Vagina (tissue), 2 donors: ENCODE measurements around the gene BTNL8. TPM values are rescaled to one million over a fixed set of nuclear protein-coding genes. Genes with fewer than 3 reads are reported as not detected.

Experiments
- DNase-seq, 2 donors: peaks; one replicate each; pipeline ENCODE4 v3.0.0-alpha.2; 2017; ENCODE audit errors: extremely low spot score in 2 of 2
- H3K27ac ChIP-seq: fragments of 200-600 bp; sonication (generic); one replicate; pipeline ENCODE4 v1.5.1; 2019
- H3K27me3 ChIP-seq: fragments of 200-600 bp; sonication (generic); one replicate; pipeline ENCODE4 v1.5.1; 2019
- H3K36me3 ChIP-seq, 2 donors: fragments of 200-600 bp; sonication (generic); one replicate each; pipeline ENCODE4 v1.5.1; 2017 to 2019
- H3K4me1 ChIP-seq: fragments of 200-600 bp; sonication (generic); one replicate; pipeline ENCODE4 v1.5.1; 2019
- H3K4me3 ChIP-seq, 2 donors: fragments of 200-600 bp; sonication (generic); 1 replicate in 1 of 2; 2 replicates in 1 of 2; pipeline ENCODE4 v1.5.1; 2016 to 2019
- H3K9me3 ChIP-seq: fragments of 200-600 bp; sonication (generic); one replicate; pipeline ENCODE4 v1.5.1; 2019
- POLR2A ChIP-seq, 2 donors: fragments of 450-650 bp; IDR thresholded peaks; one replicate each; pipeline ENCODE4 v1.6.1; 2017; ENCODE audit warnings: antibody characterized with exemption in 2 of 2, mild to moderate bottlenecking in 2 of 2, moderate library complexity in 2 of 2
- POLR2AphosphoS5 ChIP-seq, 2 donors: sonication (generic); formaldehyde crosslinking; IDR thresholded peaks; one replicate each; pipeline ENCODE4 v1.9.0; 2017; ENCODE audit warnings: antibody characterized with exemption in 2 of 2, mild to moderate bottlenecking in 2 of 2, low read depth in 1 of 2; ENCODE audit not compliant: insufficient read depth in 1 of 2
- intact Hi-C: fragments of 100-400 bp; cut with DNase I; formaldehyde crosslinking; loops from one replicate; pipeline ENCODE4 v1.15.1; 2023
- total RNA-seq: library from RNA; depleted of rRNA; stranded (reverse); fragments of >200 nt; gene quantifications from one replicate; pipeline ENCODE4 v1.2.3, GENCODE V29; 2016
- TF ChIP-seq, protein P1 (sequence below), 3 experiments: fragments of 450-650 bp in 2 of 3; fragments of 200-600 bp in 1 of 3; sonication (generic) in 1 of 3; IDR thresholded peaks; one replicate each; pipeline ENCODE4 v1.5.1; 2017 to 2019; ENCODE audit warnings: antibody characterized with exemption in 3 of 3, mild to moderate bottlenecking in 2 of 3, moderate library complexity in 2 of 3

The BTNL8 gene
- total RNA-seq, 1 donor from 2014 or later = not detected

DNA sequence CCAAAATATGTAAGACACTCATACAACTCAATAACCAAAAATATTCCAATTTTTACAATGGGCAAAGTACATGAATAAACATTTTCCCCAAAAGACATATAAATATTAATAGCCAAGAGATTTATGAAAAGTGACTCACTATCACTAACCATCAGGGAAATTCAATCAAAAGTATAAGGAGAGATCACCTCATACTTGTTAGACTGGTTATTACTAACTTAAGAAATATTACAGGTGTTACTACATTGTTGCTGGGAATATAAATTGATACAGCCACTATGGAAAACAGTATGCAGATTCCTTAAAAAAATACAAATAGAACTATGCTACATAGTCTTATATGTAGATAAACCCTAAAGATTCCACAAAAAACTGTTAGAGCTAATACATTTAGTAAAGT, 21.8 kb downstream of the BTNL8 start:
- Histone ChIP-seq H3K4me1 (no peaks in the 10 kb centered on the region), H3K4me3 (no peak overlapping the region), H3K9me3 (peaks cover 5% of the 10 kb centered on the region), H3K27me3 (no peaks in the 10 kb centered on the region), H3K36me3 (no peaks in the 10 kb centered on the region), H3K27ac (no peak overlapping the region)
- TF ChIP-seq POLR2AphosphoS5 (IDR thresholded peaks at IDR 0.05; ENCODE audit: insufficient read depth in 1 of 2, low read depth in 1 of 2) = no peak
- TF ChIP-seq, protein P1, sequence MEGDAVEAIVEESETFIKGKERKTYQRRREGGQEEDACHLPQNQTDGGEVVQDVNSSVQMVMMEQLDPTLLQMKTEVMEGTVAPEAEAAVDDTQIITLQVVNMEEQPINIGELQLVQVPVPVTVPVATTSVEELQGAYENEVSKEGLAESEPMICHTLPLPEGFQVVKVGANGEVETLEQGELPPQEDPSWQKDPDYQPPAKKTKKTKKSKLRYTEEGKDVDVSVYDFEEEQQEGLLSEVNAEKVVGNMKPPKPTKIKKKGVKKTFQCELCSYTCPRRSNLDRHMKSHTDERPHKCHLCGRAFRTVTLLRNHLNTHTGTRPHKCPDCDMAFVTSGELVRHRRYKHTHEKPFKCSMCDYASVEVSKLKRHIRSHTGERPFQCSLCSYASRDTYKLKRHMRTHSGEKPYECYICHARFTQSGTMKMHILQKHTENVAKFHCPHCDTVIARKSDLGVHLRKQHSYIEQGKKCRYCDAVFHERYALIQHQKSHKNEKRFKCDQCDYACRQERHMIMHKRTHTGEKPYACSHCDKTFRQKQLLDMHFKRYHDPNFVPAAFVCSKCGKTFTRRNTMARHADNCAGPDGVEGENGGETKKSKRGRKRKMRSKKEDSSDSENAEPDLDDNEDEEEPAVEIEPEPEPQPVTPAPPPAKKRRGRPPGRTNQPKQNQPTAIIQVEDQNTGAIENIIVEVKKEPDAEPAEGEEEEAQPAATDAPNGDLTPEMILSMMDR (IDR thresholded peaks at IDR 0.05) = no peak
- no peak for TF ChIP-seq POLR2A (IDR thresholded peaks at IDR 0.05)
- no peak for DNase-seq
- intact Hi-C loops = no loop called here

DNA sequence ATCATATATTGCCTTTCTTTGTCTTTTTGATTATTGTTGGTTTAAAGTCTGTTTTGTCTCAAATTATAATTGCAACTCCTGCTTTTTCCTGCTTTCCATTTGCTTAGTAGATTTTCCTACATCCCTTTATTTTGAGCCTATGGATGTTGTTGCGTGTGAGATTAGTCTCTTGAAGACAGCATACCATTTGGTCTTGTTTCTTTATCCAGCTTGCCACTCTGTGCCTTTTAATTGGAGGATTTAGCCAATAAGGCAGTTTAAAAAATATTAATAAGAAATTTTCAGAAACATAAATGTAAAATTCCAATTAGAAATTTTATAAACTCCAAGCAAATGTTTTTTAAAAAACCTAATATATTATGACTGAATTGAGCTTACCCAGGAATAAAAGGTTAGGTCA, 24.0 kb downstream of the BTNL8 start:
- H3K27ac ChIP-seq = no peak overlapping the region
- H3K4me3 ChIP-seq = no peak overlapping the region
- intact Hi-C loops = no loop called here
- no peaks in the 10 kb centered on the region for H3K27me3 ChIP-seq
- DNase-seq = no peak
- H3K9me3 ChIP-seq = peaks cover 5% of the 10 kb centered on the region
- H3K36me3 ChIP-seq = no peaks in the 10 kb centered on the region
- TF ChIP-seq, protein P1 (IDR thresholded peaks at IDR 0.05) = no peak
- TF ChIP-seq POLR2A (IDR thresholded peaks at IDR 0.05) (no peak), POLR2AphosphoS5 (IDR thresholded peaks at IDR 0.05; ENCODE audit: insufficient read depth in 1 of 2, low read depth in 1 of 2) (no peak)
- H3K4me1 ChIP-seq = no peaks in the 10 kb centered on the region

DNA sequence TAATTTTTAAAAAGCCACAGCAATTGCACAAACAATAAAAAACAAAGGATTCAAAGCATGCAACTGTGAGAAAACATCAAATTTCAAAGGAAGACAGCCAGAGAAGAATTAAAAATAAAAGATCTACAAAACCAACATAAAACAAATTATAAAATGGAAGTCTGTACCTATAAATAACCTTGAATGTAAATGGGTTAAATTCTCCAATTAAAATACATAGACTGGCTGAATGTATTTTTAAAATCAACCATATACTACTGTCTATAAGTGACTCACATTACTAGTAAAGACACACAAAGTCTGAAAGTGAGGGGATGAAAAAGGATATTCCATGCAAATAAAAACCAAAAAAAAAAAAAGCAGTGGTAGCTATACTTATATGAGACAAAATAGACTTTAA, 33.7 kb downstream of the BTNL8 start:
- no peak overlapping the region for H3K27ac ChIP-seq
- no peaks in the 10 kb centered on the region for H3K9me3 ChIP-seq
- intact Hi-C loops = no loop called here
- no peaks in the 10 kb centered on the region for H3K27me3 ChIP-seq
- no peaks in the 10 kb centered on the region for H3K36me3 ChIP-seq
- H3K4me1 ChIP-seq = no peaks in the 10 kb centered on the region
- no peak for DNase-seq
- TF ChIP-seq POLR2A (IDR thresholded peaks at IDR 0.05) (no peak), POLR2AphosphoS5 (IDR thresholded peaks at IDR 0.05; ENCODE audit: insufficient read depth in 1 of 2, low read depth in 1 of 2) (no peak)
- TF ChIP-seq, protein P1 (IDR thresholded peaks at IDR 0.05) = no peak
- H3K4me3 ChIP-seq = no peak overlapping the region

DNA sequence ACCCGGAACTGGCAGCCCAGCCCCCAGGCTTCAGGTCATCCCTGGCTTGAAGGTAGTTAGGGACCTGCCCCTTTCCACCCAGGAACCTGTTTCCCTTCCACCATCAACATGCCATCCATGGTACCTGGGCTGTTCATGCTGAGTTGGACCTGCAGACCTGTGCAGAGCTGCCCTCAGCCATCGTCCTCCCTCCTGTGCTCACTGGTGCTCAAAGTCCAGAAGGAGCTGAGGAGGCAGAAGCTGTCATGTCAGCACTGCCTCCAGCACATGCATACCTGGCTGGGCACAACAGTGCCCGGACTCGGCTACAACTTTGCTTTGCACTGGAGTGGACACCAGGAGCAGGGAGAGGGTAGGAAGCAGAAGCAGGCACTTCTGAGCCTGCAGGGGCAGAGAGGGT, 36.2 kb downstream of the BTNL8 start:
- TF ChIP-seq POLR2A (IDR thresholded peaks at IDR 0.05) (no peak), POLR2AphosphoS5 (IDR thresholded peaks at IDR 0.05; ENCODE audit: insufficient read depth in 1 of 2, low read depth in 1 of 2) (no peak)
- TF ChIP-seq, protein P1 (IDR thresholded peaks at IDR 0.05) = no peak
- intact Hi-C loops = no loop called here
- Histone ChIP-seq H3K4me3 (no peak overlapping the region), H3K4me1 (no peaks in the 10 kb centered on the region), H3K27ac (no peak overlapping the region), H3K27me3 (no peaks in the 10 kb centered on the region), H3K9me3 (no peaks in the 10 kb centered on the region), H3K36me3 (no peaks in the 10 kb centered on the region)
- no peak for DNase-seq

DNA sequence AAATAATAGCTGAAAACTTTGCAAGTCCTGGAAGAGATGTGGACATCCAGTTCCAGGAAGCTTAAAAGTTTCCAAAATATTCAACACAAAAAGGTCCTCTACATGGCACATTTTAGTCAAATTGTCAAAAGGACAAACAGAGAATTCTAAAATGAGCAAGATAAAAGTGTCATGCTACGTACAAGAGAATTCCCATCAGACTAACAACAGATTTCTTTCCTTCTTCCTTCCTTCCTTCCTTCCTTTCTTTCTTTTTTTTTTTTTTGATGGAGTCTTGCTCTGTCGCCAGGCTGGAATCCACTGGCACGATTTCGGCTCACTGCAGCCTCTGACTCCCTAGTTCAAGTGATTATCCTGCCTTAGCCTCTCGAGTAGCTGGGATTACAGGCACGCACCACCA, 39.3 kb downstream of the BTNL8 start:
- TF ChIP-seq POLR2A (IDR thresholded peaks at IDR 0.05) (no peak), POLR2AphosphoS5 (IDR thresholded peaks at IDR 0.05; ENCODE audit: insufficient read depth in 1 of 2, low read depth in 1 of 2) (no peak)
- TF ChIP-seq, protein P1 (IDR thresholded peaks at IDR 0.05) = no peak
- Histone ChIP-seq H3K27me3 (no peaks in the 10 kb centered on the region), H3K4me3 (no peak overlapping the region), H3K4me1 (no peaks in the 10 kb centered on the region), H3K9me3 (no peaks in the 10 kb centered on the region), H3K27ac (no peak overlapping the region), H3K36me3 (no peaks in the 10 kb centered on the region)
- no peak for DNase-seq
- intact Hi-C loops = no loop called here
